ENCODE results near the gene JMJD1C. TPM values are rescaled to one million over a fixed set of nuclear protein-coding genes. Genes with fewer than 3 reads are reported as not detected.

Gene JMJD1C
- polyA plus RNA-seq, 2 of the 4 experiments (the other 2 are of a cell fraction) = 15.9 to 47.2 TPM

- no peak for TF ChIP-seq CEBPB (IDR thresholded peaks at IDR 0.05)
- TF ChIP-seq BCL3 (IDR thresholded peaks at IDR 0.05) = no peak
- TF ChIP-seq MAZ (IDR thresholded peaks at IDR 0.05; ENCODE audit: borderline replicate concordance, low read depth, low read length) = no peak
- no peak for TF ChIP-seq KDM5A (IDR thresholded peaks at IDR 0.05)
- no peak for TF ChIP-seq ESRRA (IDR thresholded peaks at IDR 0.05; ENCODE audit: borderline replicate concordance, low read length)
- TF ChIP-seq, protein P1, sequence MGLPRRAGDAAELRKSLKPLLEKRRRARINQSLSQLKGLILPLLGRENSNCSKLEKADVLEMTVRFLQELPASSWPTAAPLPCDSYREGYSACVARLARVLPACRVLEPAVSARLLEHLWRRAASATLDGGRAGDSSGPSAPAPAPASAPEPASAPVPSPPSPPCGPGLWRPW (IDR thresholded peaks at IDR 0.05) = no peak
- no peak for TF ChIP-seq NFE2L2 (conservative IDR thresholded peaks at IDR 0.05; ENCODE audit: low read length)
- TF ChIP-seq JUNB (IDR thresholded peaks at IDR 0.05) = no peak
- TF ChIP-seq REST (IDR thresholded peaks at IDR 0.05) = no peak
These were observed 12.2 kb upstream of the JMJD1C start (continued) for GRCh38 chr10:63477927-63478326.

GRCh38 chr10:63474488-63474887 is 8.7 kb upstream of the JMJD1C start:
- no peak overlapping the region for H3K4me3 ChIP-seq
- WGBS (ENCODE audit: missing lambda C conversion rate) = 97% methylated on average over 8 of the region's 8 CpGs
- no peak overlapping the region for H3K27ac ChIP-seq
- ATAC-seq (no peak), FAIRE-seq (no peak), DNase-seq (ENCODE audit: low read depth in 1 of 2, low spot score in 1 of 2) (no peak)
- H3K9me3 ChIP-seq = no peaks in the 10 kb centered on the region
- peaks cover 14% of the 10 kb centered on the region; the same call in 2 of the 3 replicates for H3K4me1 ChIP-seq
- H3K4me2 ChIP-seq = no peak overlapping the region
- POLR2A ChIA-PET = no interaction called here
- TF ChIP-seq CEBPB (IDR thresholded peaks at IDR 0.05) = peak; percentile 76 to 82; a peak in 3 of 4 replicates
- TF ChIP-seq HOXB13 (CRISPR knock-in tag; IDR thresholded peaks at IDR 0.05; ENCODE audit: low read depth) = no peak
- CTCF ChIA-PET = no interaction called here

DNA sequence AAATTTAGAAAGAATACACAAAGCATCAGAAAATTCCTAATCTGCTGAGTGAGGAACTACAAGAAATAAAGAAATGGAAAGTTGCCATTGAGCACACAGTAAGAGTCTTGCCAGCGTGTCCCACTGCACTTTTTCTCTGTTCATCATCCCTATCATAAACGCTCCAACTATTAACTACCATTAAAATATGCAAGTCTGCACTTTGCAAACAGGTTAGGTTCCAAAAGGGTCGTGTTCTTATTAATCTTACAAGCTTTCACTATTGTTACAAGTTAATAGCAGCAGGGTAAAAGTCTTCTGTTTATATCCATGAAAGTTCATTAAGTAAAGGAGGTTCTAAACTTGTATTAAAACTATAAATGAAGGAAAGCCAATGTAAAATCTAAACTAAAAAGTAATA is 5.2 kb upstream of the JMJD1C start:
- ATAC-seq (no peak), DNase-seq (ENCODE audit: low read depth in 1 of 2, low spot score in 1 of 2) (no peak), FAIRE-seq (no peak)
- ChIA-PET POLR2A (no interaction called here), CTCF (no interaction called here)
- WGBS (ENCODE audit: missing lambda C conversion rate) = 85% methylated on average over 3 of the region's 3 CpGs
- H3K9me3 ChIP-seq = no peaks in the 10 kb centered on the region
- H3K4me3 ChIP-seq = no peak overlapping the region
- no peak overlapping the region for H3K4me2 ChIP-seq
- H3K4me1 ChIP-seq = peaks cover 19% of the 10 kb centered on the region; the same call in 2 of the 3 replicates
- no peak overlapping the region for H3K27ac ChIP-seq
- TF ChIP-seq RCOR1 (IDR thresholded peaks at IDR 0.05; ENCODE audit: low read depth, low read length) (no peak), MAFK (IDR thresholded peaks at IDR 0.05; ENCODE audit: partially characterized antibody) (peak; percentile 71)

DNA sequence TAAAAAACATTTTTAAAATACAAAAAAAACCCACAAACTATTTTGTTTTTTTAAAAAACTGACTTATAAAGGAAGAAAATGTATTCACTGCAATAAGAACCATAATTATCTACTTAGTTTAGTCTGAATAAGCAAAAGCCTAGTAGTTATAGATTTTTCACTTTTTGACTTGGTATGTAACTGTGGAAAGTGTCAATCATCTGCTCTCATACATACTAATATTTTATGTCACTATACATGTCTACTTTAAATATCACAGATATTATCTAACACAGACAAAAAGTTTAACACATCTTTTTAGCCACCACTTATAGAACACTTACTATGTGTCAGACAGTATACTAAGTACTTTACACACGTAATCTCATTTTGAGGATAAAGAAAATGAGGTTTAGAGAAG is 3.2 kb upstream of the JMJD1C start:
- Histone ChIP-seq H3K4me3 (no peak overlapping the region), H3K4me1 (peaks cover 26% of the 10 kb centered on the region), H3K27ac (no peak overlapping the region), H3K4me2 (no peak overlapping the region), H3K9me3 (no peaks in the 10 kb centered on the region)
- TF ChIP-seq ZFP36 (IDR thresholded peaks at IDR 0.05; ENCODE audit: borderline replicate concordance, partially characterized antibody) (no peak), ESRRA (IDR thresholded peaks at IDR 0.05; ENCODE audit: borderline replicate concordance, low read length) (no peak), ZC3H11A (IDR thresholded peaks at IDR 0.05) (no peak), POLR2A (IDR thresholded peaks at IDR 0.05; ENCODE audit: low read length) (no peak), HDAC2 (IDR thresholded peaks at IDR 0.05) (no peak)
- WGBS (ENCODE audit: missing lambda C conversion rate) = 88% methylated on average over 1 of the region's 1 CpG
- POLR2A ChIA-PET = no interaction called here
- no peak for FAIRE-seq
- no peak for DNase-seq (ENCODE audit: low read depth in 1 of 2, low spot score in 1 of 2)
- ATAC-seq = no peak
- CTCF ChIA-PET = no interaction called here
